Suprapubic skin (tissue), 4 donors: ENCODE data around the gene E2F6. TPM values are rescaled to one million over a fixed set of nuclear protein-coding genes. Genes with fewer than 3 reads are reported as not detected.

Experiments
- DNase-seq, 2 donors: peaks; one replicate each; pipeline ENCODE4 v3.0.0-alpha.2; 2019; ENCODE audit warnings: low spot score in 2 of 2
- H3K27ac ChIP-seq: fragments of 200-600 bp; sonication (generic); one replicate; pipeline ENCODE4 v1.5.1; 2019
- H3K27me3 ChIP-seq: fragments of 200-600 bp; sonication (generic); one replicate; pipeline ENCODE4 v1.5.1; 2019
- H3K36me3 ChIP-seq: fragments of 200-600 bp; sonication (generic); one replicate; pipeline ENCODE4 v1.5.1; 2019
- H3K4me1 ChIP-seq: fragments of 200-600 bp; sonication (generic); one replicate; pipeline ENCODE4 v1.5.1; 2019
- H3K4me3 ChIP-seq: fragments of 200-600 bp; sonication (generic); one replicate; pipeline ENCODE4 v1.5.1; 2019; ENCODE audit warnings: mild to moderate bottlenecking
- H3K9me3 ChIP-seq: fragments of 200-600 bp; sonication (generic); one replicate; pipeline ENCODE4 v1.5.1; 2019
- EP300 ChIP-seq: sonication (generic); formaldehyde crosslinking; IDR thresholded peaks from one replicate; pipeline ENCODE4 v1.6.1; 2017; ENCODE audit warnings: antibody characterized with exemption
- POLR2A ChIP-seq, 2 donors: fragments of 450-650 bp; IDR thresholded peaks; one replicate each; pipeline ENCODE4 v1.6.1; 2017; ENCODE audit warnings: antibody characterized with exemption in 2 of 2, mild to moderate bottlenecking in 2 of 2, moderate library complexity in 2 of 2
- POLR2AphosphoS5 ChIP-seq, 3 donors: sonication (generic); formaldehyde crosslinking; IDR thresholded peaks; one replicate each; pipeline ENCODE4 v1.6.1; 2017; ENCODE audit warnings: antibody characterized with exemption in 3 of 3
- whole genome bisulfite sequencing: methylation state at CpG from one replicate; pipeline ENCODE4 v1.1.5; 2018; 5-methylcytosine and 5-hydroxymethylcytosine counted together
- total RNA-seq, 4 donors: library from RNA; depleted of rRNA; stranded (reverse); fragments of >200 nt; gene quantifications; one replicate each; pipeline ENCODE4 v1.1.0, GENCODE V29; 2016
- TF ChIP-seq, protein P1 (sequence below), 2 donors: fragments of 200-600 bp in 1 of 2; fragments of 450-650 bp in 1 of 2; sonication (generic) in 1 of 2; IDR thresholded peaks; one replicate each; pipeline ENCODE4 v1.5.1; 2016 to 2019; ENCODE audit warnings: antibody characterized with exemption in 2 of 2, mild to moderate bottlenecking in 1 of 2, moderate library complexity in 1 of 2

E2F6 gene
- total RNA-seq, 4 donors from 2014 or later = 9.3 to 15.7 (median 10.3) TPM

DNA sequence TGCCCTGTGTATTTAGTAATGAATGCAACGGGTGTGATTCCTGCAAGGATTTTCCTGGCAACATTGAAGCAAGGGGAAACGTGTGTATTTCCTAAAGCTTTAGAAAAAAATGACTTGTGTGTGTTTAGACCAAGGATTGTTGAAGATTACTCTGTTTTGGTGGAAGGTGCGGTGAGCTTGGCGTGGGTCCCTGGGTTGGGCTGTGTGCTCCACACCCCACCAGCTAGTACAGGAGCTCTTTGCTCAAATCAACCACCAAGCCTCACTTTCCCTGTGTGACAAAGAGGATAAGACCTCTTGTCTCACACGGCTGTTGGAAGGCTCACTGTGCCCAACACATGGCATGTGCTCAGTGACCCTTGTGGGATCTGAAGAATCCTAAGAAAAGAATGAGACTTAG lies 46.5 kb upstream of the E2F6 start:
- H3K9me3 ChIP-seq = no peaks in the 10 kb centered on the region
- no peaks in the 10 kb centered on the region for H3K36me3 ChIP-seq
- no peaks in the 10 kb centered on the region for H3K4me1 ChIP-seq
- DNase-seq = no peak
- H3K27ac ChIP-seq = no peak overlapping the region
- no peak overlapping the region for H3K4me3 ChIP-seq
- no peak for TF ChIP-seq POLR2AphosphoS5 (IDR thresholded peaks at IDR 0.05)
- TF ChIP-seq EP300 = no peak
- no peak for TF ChIP-seq POLR2A (IDR thresholded peaks at IDR 0.05)
- TF ChIP-seq, protein P1, sequence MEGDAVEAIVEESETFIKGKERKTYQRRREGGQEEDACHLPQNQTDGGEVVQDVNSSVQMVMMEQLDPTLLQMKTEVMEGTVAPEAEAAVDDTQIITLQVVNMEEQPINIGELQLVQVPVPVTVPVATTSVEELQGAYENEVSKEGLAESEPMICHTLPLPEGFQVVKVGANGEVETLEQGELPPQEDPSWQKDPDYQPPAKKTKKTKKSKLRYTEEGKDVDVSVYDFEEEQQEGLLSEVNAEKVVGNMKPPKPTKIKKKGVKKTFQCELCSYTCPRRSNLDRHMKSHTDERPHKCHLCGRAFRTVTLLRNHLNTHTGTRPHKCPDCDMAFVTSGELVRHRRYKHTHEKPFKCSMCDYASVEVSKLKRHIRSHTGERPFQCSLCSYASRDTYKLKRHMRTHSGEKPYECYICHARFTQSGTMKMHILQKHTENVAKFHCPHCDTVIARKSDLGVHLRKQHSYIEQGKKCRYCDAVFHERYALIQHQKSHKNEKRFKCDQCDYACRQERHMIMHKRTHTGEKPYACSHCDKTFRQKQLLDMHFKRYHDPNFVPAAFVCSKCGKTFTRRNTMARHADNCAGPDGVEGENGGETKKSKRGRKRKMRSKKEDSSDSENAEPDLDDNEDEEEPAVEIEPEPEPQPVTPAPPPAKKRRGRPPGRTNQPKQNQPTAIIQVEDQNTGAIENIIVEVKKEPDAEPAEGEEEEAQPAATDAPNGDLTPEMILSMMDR (IDR thresholded peaks at IDR 0.05) = no peak
- 58% methylated on average over 5 of the region's 5 CpGs for WGBS
- no peaks in the 10 kb centered on the region for H3K27me3 ChIP-seq

DNA sequence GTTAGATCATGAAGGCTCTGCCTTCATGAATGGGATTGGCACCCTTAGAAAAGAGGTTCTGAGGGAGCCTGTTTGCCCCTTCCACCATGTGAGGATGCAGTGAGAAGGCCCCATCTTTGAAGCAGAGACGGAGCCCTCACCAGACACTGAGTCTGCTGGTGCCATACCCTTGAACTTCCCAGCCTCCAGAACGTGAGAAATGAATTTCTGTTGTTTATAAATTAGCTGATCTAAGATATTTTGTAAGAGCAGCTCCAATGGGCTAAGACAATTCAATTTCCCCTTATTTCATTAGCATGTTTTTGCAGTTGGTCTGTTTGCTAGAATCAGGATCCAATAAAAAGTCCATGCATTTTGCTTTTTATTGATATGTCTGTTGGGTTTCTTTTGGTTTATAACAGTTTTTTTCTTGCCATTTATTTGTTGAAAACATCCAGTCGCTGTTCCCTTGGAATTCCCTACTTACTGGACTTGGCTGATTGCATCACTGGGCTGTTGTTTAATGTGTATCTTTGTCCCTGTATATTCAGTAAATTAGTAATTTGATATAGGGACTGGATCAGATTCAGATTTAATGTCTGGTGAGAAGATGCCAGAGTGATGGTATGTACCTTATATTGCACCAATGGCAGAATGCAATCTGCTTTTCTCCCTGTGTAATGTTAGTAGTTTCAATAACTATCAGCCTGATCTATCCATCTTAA lies 43.8 kb upstream of the E2F6 start:
- DNase-seq = no peak
- no peak overlapping the region for H3K4me3 ChIP-seq
- TF ChIP-seq POLR2AphosphoS5 (IDR thresholded peaks at IDR 0.05) = no peak
- TF ChIP-seq EP300 = no peak
- TF ChIP-seq, protein P1 (IDR thresholded peaks at IDR 0.05) = no peak
- no peak for TF ChIP-seq POLR2A (IDR thresholded peaks at IDR 0.05)
- no peaks in the 10 kb centered on the region for H3K36me3 ChIP-seq
- no peaks in the 10 kb centered on the region for H3K4me1 ChIP-seq
- H3K27ac ChIP-seq = no peak overlapping the region
- WGBS = 79% methylated on average over 3 of the region's 3 CpGs
- no peaks in the 10 kb centered on the region for H3K9me3 ChIP-seq
- no peaks in the 10 kb centered on the region for H3K27me3 ChIP-seq

DNA sequence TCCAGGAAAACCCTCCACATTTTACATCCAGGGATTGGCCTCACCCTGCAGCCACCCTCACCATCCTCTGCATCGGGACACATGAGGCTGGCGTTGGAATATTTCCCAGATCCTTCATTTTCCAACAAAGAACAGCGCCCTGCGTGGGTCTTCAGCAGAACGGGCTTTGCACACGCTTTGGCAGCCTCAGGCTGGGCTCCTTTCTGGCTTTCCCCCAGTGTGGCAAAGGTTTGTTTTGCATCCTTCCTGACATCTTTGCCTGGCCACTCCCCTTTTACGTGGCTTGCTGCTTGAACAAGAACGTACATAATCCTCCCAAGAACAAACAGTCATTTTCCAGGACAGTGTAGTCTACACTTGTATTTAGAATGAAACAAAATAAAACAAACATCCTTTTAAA lies 42.3 kb upstream of the E2F6 start:
- no peak overlapping the region for H3K27ac ChIP-seq
- DNase-seq = no peak
- no peaks in the 10 kb centered on the region for H3K36me3 ChIP-seq
- WGBS = 58% methylated on average over 8 of the region's 8 CpGs
- no peaks in the 10 kb centered on the region for H3K9me3 ChIP-seq
- H3K27me3 ChIP-seq = no peaks in the 10 kb centered on the region
- H3K4me1 ChIP-seq = no peaks in the 10 kb centered on the region
- no peak overlapping the region for H3K4me3 ChIP-seq
- TF ChIP-seq EP300 = no peak
- TF ChIP-seq POLR2A (IDR thresholded peaks at IDR 0.05) = no peak
- TF ChIP-seq, protein P1 (IDR thresholded peaks at IDR 0.05) = no peak
- no peak for TF ChIP-seq POLR2AphosphoS5 (IDR thresholded peaks at IDR 0.05)

DNA sequence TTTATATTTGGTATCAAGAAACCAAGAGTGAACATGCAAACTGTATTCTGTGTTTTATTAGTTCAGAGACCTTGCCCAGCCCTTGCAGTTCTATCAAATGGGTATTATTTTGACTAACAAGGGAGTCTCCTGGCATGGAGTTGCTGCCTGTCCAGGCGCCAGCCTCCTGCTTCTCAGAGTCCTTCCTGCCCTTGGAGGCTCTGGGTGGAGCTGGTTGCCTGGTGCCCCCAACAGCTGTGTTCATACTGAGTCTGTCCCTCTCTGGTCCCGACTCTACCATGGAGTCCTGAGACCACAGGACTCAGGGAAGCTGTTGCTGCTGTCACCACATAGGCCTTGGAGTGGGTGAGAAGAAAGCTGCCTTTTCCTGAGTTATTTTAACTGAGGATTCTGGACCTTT lies 41.6 kb upstream of the E2F6 start:
- H3K27ac ChIP-seq = no peak overlapping the region
- no peak for DNase-seq
- H3K27me3 ChIP-seq = no peaks in the 10 kb centered on the region
- no peaks in the 10 kb centered on the region for H3K9me3 ChIP-seq
- TF ChIP-seq, protein P1 (IDR thresholded peaks at IDR 0.05) = no peak
- TF ChIP-seq EP300 = no peak
- TF ChIP-seq POLR2AphosphoS5 (IDR thresholded peaks at IDR 0.05) = no peak
- no peak for TF ChIP-seq POLR2A (IDR thresholded peaks at IDR 0.05)
- H3K4me1 ChIP-seq = no peaks in the 10 kb centered on the region
- no peak overlapping the region for H3K4me3 ChIP-seq
- no peaks in the 10 kb centered on the region for H3K36me3 ChIP-seq
- 85% methylated on average over 2 of the region's 2 CpGs for WGBS

DNA sequence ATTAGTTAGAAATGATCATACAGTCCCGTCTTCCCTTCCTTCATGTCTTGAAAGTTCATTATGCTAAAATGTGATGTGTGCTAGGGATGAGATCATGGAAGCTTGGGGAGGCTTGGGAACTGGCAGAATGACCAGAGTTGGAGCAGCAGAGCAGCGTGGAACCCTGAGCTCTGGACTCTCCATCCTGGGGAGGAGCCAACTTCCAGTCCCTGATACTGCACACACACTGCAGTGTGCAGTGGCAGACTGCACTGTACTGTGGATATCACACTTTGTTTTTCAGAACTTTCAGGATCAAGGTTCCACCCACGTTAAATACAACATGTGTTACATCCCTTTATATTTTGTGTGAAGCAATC lies 40.6 kb upstream of the E2F6 start:
- TF ChIP-seq POLR2A (IDR thresholded peaks at IDR 0.05) = no peak
- TF ChIP-seq POLR2AphosphoS5 (IDR thresholded peaks at IDR 0.05) = no peak
- TF ChIP-seq EP300 = no peak
- TF ChIP-seq, protein P1 (IDR thresholded peaks at IDR 0.05) = no peak
- Histone ChIP-seq H3K27ac (no peak overlapping the region), H3K4me1 (no peaks in the 10 kb centered on the region), H3K4me3 (no peak overlapping the region), H3K36me3 (no peaks in the 10 kb centered on the region), H3K27me3 (no peaks in the 10 kb centered on the region), H3K9me3 (no peaks in the 10 kb centered on the region)
- DNase-seq = no peak
- WGBS = 55% methylated on average over 3 of the region's 3 CpGs
